Heart left ventricle (tissue), 16 donors: ENCODE measurements around the gene TDRD9. TPM values are rescaled to one million over a fixed set of nuclear protein-coding genes. Genes with fewer than 3 reads are reported as not detected.
"Not testable (repeated sequence)": the region's sequence is repeated elsewhere in the genome, so short reads cannot be mapped to it uniquely, and the experiment has no call there.

Source experiments
- ATAC-seq, 4 donors: fragments of 200-7000 bp; cut with Tn5 transposase; one replicate each; pipeline ENCODE4 v1.9.1; 2020 to 2022; ENCODE audit warnings: moderate library complexity in 4 of 4, mild to moderate bottlenecking in 3 of 4, moderate number of reproducible peaks in 1 of 4
- DNase-seq, 5 donors: peaks; one replicate each; pipeline ENCODE4 v3.0.0-alpha.2; 2020
- H3K27ac ChIP-seq, 12 donors: fragments of 200-600 bp; sonication (generic) in 4 of 12; one replicate each; pipeline versions ENCODE4 v1.5.0 to v1.8.0; 2016 to 2022; ENCODE audit warnings: mild to moderate bottlenecking in 2 of 12
- H3K27me3 ChIP-seq, 9 donors: fragments of 200-600 bp; sonication (generic) in 2 of 9; one replicate each; pipeline versions ENCODE4 v1.5.1 to v1.8.0; 2016 to 2022; ENCODE audit warnings: mild to moderate bottlenecking in 3 of 9
- H3K36me3 ChIP-seq, 9 donors: fragments of 200-600 bp; sonication (generic) in 2 of 9; one replicate each; pipeline versions ENCODE4 v1.5.0 to v1.8.0; 2018 to 2022; ENCODE audit warnings: mild to moderate bottlenecking in 2 of 9
- H3K4me1 ChIP-seq, 12 donors: fragments of 200-600 bp; sonication (generic) in 4 of 12; one replicate each; pipeline versions ENCODE4 v1.5.0 to v1.8.0; 2016 to 2022; ENCODE audit warnings: mild to moderate bottlenecking in 3 of 12
- H3K4me3 ChIP-seq, 12 donors: fragments of 200-600 bp; sonication (generic) in 4 of 12; one replicate each; pipeline versions ENCODE4 v1.5.0 to v1.8.0; 2017 to 2022; ENCODE audit warnings: mild to moderate bottlenecking in 9 of 12, moderate library complexity in 4 of 12
- H3K9me3 ChIP-seq, 12 donors: fragments of 200-600 bp; sonication (generic) in 4 of 12; one replicate each; pipeline versions ENCODE4 v1.5.0 to v1.8.0; 2016 to 2022; ENCODE audit warnings: mild to moderate bottlenecking in 1 of 12
- POLR2A ChIP-seq, 2 donors: fragments of 450-650 bp; IDR thresholded peaks; one replicate each; pipeline ENCODE4 v1.6.1; 2017; ENCODE audit warnings: antibody characterized with exemption in 2 of 2, mild to moderate bottlenecking in 2 of 2, moderate library complexity in 2 of 2
- WGBS, 4 donors: extraction: QIAGEN DNeasy Blood & Tissue Kit in 2 of 4; methylation state at CpG; one replicate each; pipeline versions ENCODE4 v1.1.5 to v1.1.7; 2013 to 2018; 5-methylcytosine and 5-hydroxymethylcytosine counted together
- intact Hi-C, 10 donors: fragments of 100-400 bp; cut with DNase I; formaldehyde crosslinking; loops; one replicate each; pipeline versions ENCODE4 v1.11.1 to v1.14.2; 2022
- polyA plus RNA-seq, 2 donors: library from polyadenylated mRNA; stranded (reverse); fragments of 200-250 nt; gene quantifications; one replicate each; pipeline ENCODE4 v1.2.3, GENCODE V29; 2013
- total RNA-seq, 9 donors: library from RNA; depleted of rRNA in 2 of 9; stranded (reverse); fragments of >200 nt in 2 of 9; fragmentation: NEBNext Ultra II Directional in 3 of 9; extraction: Animal tissue kit (Norgen Biotek cat#: 25700) in 3 of 9; gene quantifications; one replicate each; pipeline versions ENCODE4 v1.1.0 to v1.2.4, GENCODE V29; 2016 to 2023
- TF ChIP-seq, protein P1 (sequence below), 12 donors: fragments of 200-600 bp; sonication (generic) in 4 of 12; IDR thresholded peaks; one replicate each; pipeline versions ENCODE4 v1.5.0 to v1.8.0; 2018 to 2022; ENCODE audit warnings: antibody characterized with exemption in 12 of 12, mild to moderate bottlenecking in 5 of 12
- donor health status: ischemic (EF 13 %, LVEDD 7.1; RV severe dilation, severe dysfunction).
- donor health status: healthy with polysubstance abuse.
- donor health status: DM: no; HTN: yes; CAD: no.
- donor health status: DM: no; HTN: no; CAD: no.
- donor health status: ischemic (EF 25% LVEDD 6.9; RV normal size, moderate dysfunction).
- donor health status: ischemic (EF 25% LVEDD 5.7; RV mildly dilated, moderate dysfunction).
- donor health status: healthy.
- donor health status: DM: yes; HTN: yes; CAD: no.
- donor health status: ischemic (EF 35%, LVEDD 5.7; RV mildly dilated, moderate dysfunction).
- donor health status: nonischemic (EF 11% LVEDD 7.7; RV severe dilation, severe dysfunction).
- donor health status: DM: yes; HTN: yes; CAD: no.
- donor health status: PGD.
- donor health status: ischemic (EF 29% LVEDD 5.4; RV normal size, mild dysfunction).
- donor health status: nonischemic (EF 23%, LVEDD 6.1; RV moderate dilation, normal function).

TDRD9 gene
- total and polyA plus RNA-seq, 11 donors: 1.1 to 9.6 (median 2.1) TPM

DNA sequence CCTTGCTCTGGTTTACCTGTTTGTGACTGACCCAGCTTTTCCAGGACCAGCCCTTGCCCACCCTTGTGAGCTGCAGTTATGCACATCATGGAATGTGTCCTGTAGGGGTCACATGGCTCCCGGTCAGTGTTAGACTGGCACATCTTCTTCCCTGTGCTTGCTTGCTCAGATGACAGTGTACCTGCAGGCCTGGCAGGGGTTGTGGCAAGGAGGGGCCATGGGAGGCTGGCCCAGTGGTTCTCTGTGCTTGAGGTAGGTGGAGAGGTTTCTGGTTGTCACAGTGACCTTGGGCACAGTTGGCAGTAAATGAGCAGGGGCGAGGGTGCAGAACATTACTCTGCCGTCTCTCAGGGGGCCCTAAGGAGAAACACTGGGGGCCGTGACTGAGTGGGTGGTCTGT, 41.7 kb downstream of the TDRD9 start:
- peak in 3 of 4 donors; percentile 34 to 39 (median 38) for ATAC-seq
- no peak for DNase-seq

GRCh38 chr14:103973354-103973753, 45.1 kb downstream of the TDRD9 start:
- no peaks in the 10 kb centered on the region for H3K36me3 ChIP-seq
- H3K4me3 ChIP-seq: no peak overlapping the region
- 24 to 46% (median 38%) methylated on average over 4 of the region's 4 CpGs for WGBS, 4 donors
- no peak for DNase-seq
- intact Hi-C loops: loop anchor here in 3 of 10 donors (10.0 kb wide), 2 partner anchors 169 to 399 kb away; no protein-coding TSS in a partner anchor
- no peaks in the 10 kb centered on the region for H3K9me3 ChIP-seq
- no peak for TF ChIP-seq POLR2A (IDR thresholded peaks at IDR 0.05)
- TF ChIP-seq, protein P1, sequence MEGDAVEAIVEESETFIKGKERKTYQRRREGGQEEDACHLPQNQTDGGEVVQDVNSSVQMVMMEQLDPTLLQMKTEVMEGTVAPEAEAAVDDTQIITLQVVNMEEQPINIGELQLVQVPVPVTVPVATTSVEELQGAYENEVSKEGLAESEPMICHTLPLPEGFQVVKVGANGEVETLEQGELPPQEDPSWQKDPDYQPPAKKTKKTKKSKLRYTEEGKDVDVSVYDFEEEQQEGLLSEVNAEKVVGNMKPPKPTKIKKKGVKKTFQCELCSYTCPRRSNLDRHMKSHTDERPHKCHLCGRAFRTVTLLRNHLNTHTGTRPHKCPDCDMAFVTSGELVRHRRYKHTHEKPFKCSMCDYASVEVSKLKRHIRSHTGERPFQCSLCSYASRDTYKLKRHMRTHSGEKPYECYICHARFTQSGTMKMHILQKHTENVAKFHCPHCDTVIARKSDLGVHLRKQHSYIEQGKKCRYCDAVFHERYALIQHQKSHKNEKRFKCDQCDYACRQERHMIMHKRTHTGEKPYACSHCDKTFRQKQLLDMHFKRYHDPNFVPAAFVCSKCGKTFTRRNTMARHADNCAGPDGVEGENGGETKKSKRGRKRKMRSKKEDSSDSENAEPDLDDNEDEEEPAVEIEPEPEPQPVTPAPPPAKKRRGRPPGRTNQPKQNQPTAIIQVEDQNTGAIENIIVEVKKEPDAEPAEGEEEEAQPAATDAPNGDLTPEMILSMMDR (IDR thresholded peaks at IDR 0.05): no peak
- H3K4me1 ChIP-seq: peaks cover 0 to 7% (median 0%) of the 10 kb centered on the region in 12 donors
- no peaks in the 10 kb centered on the region for H3K27me3 ChIP-seq
- H3K27ac ChIP-seq: no peak overlapping the region
- ATAC-seq: peak in 3 of 4 donors; percentile 29 to 64 (median 36)

More for the DNA sequence above, 41.7 kb downstream of the TDRD9 start:
- no peaks in the 10 kb centered on the region for H3K9me3 ChIP-seq
- no peaks in the 10 kb centered on the region for H3K36me3 ChIP-seq
- no peaks in the 10 kb centered on the region for H3K27me3 ChIP-seq
- no peak overlapping the region for H3K27ac ChIP-seq
- H3K4me3 ChIP-seq: no peak overlapping the region
- TF ChIP-seq, protein P1 (IDR thresholded peaks at IDR 0.05): no peak
- TF ChIP-seq POLR2A (IDR thresholded peaks at IDR 0.05): no peak
- H3K4me1 ChIP-seq: peaks cover 0 to 7% (median 0%) of the 10 kb centered on the region in 12 donors
- intact Hi-C loops: loop anchor here in 3 of 10 donors (10.0 kb wide), 2 partner anchors 165 to 395 kb away; no protein-coding TSS in a partner anchor
- 55 to 79% (median 70%) methylated on average over 2 to 4 of the region's 4 CpGs for WGBS, 4 donors

GRCh38 chr14:103974575-103974974, 46.3 kb downstream of the TDRD9 start:
- intact Hi-C loops: loop anchor here in 3 of 10 donors (10.0 kb wide), 2 partner anchors 170 to 400 kb away; no protein-coding TSS in a partner anchor
- Histone ChIP-seq H3K36me3 (no peaks in the 10 kb centered on the region), H3K4me3 (no peak overlapping the region), H3K4me1 (peaks cover 0 to 6% (median 0%) of the 10 kb centered on the region in 12 donors), H3K9me3 (no peaks in the 10 kb centered on the region), H3K27me3 (no peaks in the 10 kb centered on the region), H3K27ac (no peak overlapping the region)
- 80 to 87% (median 82%) methylated on average over 2 of the region's 2 CpGs for WGBS, 4 donors
- DNase-seq (no peak), ATAC-seq (no peak)
- no peak for TF ChIP-seq POLR2A (IDR thresholded peaks at IDR 0.05)
- TF ChIP-seq, protein P1 (IDR thresholded peaks at IDR 0.05): no peak

GRCh38 chr14:103980623-103981238, 52.5 kb downstream of the TDRD9 start:
- intact Hi-C loops: loop anchor here in 6 of 10 donors (5.0 to 10.0 kb wide), 6 partner anchors 76 to 408 kb away; no protein-coding TSS in a partner anchor
- ATAC-seq: not testable (repeated sequence)

More at GRCh38 chr14:103980623-103981238, 52.5 kb downstream of the TDRD9 start:
- not testable (repeated sequence) for H3K9me3 ChIP-seq, H3K4me1 ChIP-seq, H3K4me3 ChIP-seq, H3K27ac ChIP-seq, H3K36me3 ChIP-seq, H3K27me3 ChIP-seq
- DNase-seq: peak; percentile 40 to 74 (median 69)
- TF ChIP-seq, protein P1 (IDR thresholded peaks at IDR 0.05): peak; percentile 56 to 74 (median 70)
- WGBS, 4 donors: 37 to 53% (median 39%) methylated on average over 14 of the region's 14 CpGs
